MV-4-11 (cell line): ENCODE results near the gene SLC7A8.

ENCODE experiments used
- DNase-seq: peaks from one replicate; lab custom pipeline; 2025; lab: John Stamatoyannopoulos, UW

The SLC7A8 gene

GRCh38 chr14:23154964-23155587 is 28.4 kb downstream of the SLC7A8 start:
- peak; percentile 9 for DNase-seq

DNA sequence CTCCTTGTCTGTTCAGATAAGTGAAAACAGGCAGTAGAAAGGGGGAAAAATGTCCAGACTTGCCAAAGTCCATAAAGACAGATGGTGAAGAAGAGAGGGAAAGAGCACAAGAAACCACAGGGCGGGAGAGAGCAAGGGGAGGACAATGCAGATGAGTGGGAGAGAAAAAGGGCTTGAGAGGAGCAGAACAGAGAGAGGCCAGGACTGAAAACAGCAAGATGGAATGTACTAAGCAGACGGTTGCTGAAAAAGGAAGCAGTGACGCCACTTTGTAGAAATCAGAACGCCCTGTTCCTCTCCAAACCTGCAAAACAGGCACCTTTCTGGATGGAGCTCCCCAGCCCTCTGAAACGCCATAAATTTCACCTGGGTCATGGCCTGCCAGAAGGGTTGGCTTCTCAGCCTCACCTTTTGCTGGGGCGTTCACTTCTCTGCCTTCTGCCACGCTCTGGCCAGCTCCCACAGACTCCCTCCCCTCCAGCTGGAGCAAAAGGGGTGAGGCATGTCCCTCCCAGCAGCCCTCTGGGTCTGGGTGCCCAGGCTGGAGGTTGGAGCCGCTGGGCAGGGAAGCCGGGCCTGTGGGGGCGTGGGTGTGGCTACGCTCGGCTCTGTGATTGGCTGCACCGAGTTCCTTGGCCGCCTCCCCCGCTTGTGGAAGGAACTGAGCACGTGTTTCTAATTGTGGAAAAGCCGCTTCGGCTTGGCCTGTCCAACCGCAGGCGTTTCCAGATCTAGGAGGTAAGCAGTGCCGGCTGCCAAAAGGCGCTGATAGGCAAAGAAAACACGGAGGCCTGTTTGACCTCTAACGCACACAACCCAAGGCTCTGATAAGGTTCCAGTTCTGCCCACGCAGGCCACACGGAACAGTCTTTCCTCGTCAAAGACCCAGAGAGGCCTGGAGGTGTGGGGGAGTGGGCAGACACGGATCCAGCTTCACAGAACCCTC is 29.3 kb downstream of the SLC7A8 start:
- DNase-seq: peak; percentile 58

- DNase-seq: no peak
Measured at GRCh38 chr14:23151342-23151741, 32.1 kb downstream of the SLC7A8 start.

DNA sequence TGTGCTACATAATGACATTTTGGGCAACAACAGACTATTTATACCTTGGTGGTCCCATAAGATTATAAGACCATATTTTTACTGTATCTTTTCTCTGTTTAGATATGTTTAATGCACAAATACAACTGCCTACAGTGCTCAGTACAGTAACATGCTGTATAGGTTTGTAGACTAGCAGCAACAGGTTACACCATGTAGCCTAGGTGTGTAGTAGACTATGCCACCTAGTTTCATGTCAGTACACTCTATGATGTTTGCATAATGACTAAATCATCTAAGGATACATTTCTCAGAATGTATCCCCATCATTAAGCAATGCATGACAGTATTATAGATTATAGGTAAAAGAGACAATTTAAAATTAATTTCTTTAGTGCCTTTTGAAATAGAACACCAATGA is 33.7 kb downstream of the SLC7A8 start:
- no peak for DNase-seq

- no peak for DNase-seq
Measured at GRCh38 chr14:23148591-23149249, 34.7 kb downstream of the SLC7A8 start.

DNA sequence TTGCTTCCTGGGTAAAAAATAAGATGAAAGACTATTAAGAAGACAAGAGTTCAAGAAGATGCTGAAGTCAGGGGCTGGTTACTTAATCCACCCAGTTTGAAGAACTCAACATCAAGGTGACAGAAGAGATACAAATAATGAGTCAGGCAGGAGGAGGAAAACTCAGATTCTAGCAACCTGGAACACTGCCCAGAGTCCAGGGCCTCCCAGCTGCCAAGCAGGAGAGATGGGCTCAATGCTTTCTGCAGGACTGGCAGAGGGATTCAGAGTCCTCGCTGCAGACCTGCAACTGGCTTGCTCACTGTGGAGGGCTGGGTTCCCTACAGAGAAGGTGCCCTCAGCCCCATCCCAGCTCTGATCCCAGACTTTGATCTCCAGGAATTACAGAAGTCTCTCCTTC is 35.8 kb downstream of the SLC7A8 start:
- DNase-seq: no peak

DNA sequence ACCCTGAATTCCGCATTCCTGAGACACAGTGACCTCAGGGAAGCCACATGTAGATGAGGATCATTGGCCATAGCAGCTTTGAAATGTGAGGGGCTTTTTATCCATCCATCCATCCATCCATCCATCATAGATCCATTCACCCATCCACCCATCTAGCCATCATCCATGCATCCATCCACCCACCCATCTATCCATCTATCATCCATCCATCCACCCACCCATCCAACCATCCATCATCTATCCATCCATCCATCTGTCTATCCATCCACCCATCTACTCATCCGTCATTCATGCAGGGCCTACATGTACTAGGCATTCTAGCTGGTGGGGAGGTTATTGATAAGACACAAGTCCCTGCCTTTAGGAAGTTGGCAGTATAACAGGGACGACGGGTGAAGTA is 36.5 kb downstream of the SLC7A8 start:
- no peak for DNase-seq

GRCh38 chr14:23146351-23146910 is 37.0 kb downstream of the SLC7A8 start:
- DNase-seq: no peak

- DNase-seq: no peak
Measured at GRCh38 chr14:23145794-23146350, 37.6 kb downstream of the SLC7A8 start.

DNA sequence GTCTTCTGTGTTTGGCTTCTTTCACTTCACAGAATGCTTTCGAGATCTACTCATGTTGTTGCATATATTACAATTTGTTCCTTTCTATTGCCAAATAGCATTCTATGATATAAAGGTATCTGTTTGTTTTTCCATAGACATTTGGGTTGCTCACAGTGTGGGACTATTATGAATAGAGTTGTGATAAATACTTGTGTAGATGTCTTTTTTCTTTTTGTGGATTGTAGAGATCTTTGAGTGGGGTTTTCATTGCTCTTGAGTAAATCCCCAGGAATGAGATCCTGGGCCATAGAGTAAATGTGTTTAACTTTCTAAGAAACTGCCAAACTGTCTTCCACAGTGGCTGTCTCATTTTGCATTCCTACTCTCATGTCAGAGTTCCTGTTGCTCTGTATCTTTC is 39.5 kb downstream of the SLC7A8 start:
- DNase-seq: no peak

DNA sequence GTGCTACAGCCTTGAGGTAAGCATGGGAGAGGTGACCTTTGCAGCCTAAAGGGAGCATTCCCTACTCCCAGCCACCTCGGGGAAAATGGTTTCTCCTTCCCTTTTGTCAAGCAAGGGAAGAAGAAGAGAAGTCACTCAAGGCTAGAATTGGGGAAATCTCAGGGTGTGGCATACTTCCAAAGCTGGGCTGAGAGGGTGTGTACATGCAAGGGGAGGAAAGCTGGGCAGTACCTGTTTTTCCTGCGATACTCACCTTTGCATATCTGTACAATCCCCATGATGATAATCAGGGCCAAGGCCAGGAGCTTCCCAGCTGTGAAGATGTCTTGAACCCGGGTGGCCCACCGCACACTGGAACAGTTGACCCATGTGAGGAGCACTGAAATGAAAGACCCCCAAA is 40.6 kb downstream of the SLC7A8 start:
- no peak for DNase-seq

DNA sequence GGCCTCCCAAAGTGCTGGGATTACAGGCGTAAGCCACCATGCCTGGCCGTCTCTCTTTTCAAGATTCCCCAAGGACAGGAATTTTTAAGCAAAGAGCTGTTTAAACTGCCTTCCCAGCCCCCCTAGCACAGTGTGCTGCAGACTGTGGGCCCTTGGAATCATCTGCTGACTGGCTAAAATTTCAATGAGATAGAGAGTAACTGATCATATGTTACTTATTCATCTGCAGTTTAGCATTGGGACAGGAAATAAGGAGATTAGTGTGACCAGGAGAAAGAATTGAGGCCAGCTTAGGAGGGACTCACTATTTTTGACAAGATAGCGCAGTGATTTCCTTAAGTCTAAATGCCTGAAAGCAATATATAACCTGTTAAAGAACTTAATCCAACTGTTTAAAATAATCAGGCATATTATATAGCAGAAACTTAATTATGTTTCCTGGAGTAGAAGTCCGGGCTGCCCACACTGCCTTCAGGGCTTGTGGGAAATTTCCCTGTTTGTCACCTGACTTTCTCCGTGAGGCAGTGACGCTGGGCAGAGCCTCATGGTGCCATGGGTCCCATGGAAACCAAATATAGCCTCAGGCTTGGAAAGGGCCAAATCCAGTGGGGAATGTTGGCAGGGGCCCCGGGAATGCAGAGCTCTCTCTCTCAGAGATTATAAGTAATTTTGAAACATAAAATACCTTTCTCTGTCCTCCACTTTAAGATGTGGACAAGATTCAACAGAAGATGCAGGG is 41.6 kb downstream of the SLC7A8 start:
- DNase-seq: no peak

- DNase-seq: no peak
Measured at GRCh38 chr14:23140371-23140770, 43.1 kb downstream of the SLC7A8 start.

DNA sequence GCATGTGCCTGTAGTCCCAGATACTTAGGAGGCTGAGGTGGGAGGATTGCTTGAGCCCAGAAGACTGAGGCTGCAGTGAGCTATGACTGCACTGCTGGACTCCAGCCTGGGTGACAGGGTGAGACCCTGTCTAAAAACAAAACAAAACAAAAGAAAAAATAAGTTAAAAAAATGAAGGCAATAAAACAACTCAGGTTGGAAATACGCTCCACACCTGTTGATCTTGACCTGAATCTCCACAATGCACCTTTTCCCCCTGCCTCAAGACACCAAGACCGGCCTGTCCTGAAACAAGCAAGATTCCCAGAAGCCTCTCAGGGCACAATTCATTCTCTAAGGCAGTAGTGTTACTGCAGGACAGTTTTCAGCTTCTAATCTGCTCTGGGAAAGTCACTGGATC is 43.6 kb downstream of the SLC7A8 start:
- DNase-seq: no peak

- no peak for DNase-seq
Measured at GRCh38 chr14:23137813-23138535, 45.5 kb downstream of the SLC7A8 start.

GRCh38 chr14:23137192-23137812 is 46.2 kb downstream of the SLC7A8 start:
- DNase-seq: no peak

- DNase-seq: no peak
Measured at GRCh38 chr14:23136566-23137133, 46.8 kb downstream of the SLC7A8 start.

DNA sequence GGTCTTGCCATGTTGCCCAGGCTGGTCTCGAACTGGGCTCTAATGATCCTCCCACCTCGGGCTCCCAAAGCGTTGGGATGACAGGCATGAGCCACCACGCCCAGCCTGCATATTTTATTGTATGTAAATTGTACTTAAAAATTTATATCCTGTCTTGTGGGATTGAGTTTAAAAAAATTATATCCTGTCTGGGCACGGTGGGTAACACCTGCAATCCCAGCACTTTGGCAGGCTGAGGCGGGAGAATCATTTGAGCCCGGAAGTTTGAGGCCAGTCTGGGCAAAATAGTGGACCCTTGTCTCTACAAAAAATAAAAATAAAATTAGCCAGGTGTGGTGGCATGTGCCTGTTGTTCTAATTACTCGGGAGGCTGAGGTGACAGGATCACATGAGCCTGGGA is 50.5 kb downstream of the SLC7A8 start:
- DNase-seq: no peak

- DNase-seq: no peak
Measured at GRCh38 chr14:23131482-23131881, 52.0 kb downstream of the SLC7A8 start.

DNA sequence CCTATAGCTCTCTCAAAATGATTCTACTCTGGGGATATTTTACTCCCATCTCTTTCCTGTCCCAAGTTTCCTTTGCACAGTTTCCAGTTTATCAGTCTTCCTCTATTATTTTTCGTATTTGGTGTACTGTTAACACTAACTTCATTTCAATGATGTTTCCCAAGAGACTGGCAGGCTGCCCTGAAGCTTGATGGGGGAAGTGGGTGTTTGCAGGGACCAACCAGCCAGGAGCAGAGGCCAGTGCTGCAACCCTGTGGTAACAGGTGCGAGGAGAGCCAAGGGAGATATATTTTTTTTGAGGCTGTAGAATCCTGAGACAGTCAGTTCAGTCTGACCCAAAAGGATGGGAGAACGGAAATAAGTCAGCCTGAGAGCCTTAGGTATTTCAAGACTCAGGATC is 52.6 kb downstream of the SLC7A8 start:
- DNase-seq: peak; percentile 39
